ENCODE measurements around the gene RBAK.
"Not testable (repeated sequence)": the region's sequence is repeated elsewhere in the genome, so short reads cannot be mapped to it uniquely, and the experiment has no call there.

Gene RBAK

DNA sequence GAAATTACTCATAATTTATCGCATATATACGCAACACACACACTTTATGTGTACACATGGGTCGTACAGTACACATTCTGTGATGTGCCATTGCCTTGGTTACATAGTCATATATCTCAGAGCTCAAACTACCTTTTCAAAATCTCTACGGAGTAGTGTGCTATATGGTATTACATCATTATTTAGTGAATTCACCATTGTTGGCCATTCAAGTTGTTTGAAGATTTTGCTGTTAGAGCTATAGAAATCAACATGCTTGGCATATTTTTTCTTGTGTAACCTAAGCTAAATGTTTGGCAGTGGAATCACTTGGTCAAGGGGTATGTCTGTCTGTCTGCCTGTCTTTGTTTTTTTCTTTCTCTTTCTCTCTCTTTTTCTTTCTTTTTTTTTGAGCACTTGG is 44.7 kb upstream of the RBAK start:
- DNase-seq (ENCODE audit: low read depth) = no peak
- H3K4me3 ChIP-seq (ENCODE audit: low read depth, low read length) = no peak overlapping the region
- TF ChIP-seq, protein P1, sequence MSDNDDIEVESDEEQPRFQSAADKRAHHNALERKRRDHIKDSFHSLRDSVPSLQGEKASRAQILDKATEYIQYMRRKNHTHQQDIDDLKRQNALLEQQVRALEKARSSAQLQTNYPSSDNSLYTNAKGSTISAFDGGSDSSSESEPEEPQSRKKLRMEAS (IDR thresholded peaks at IDR 0.05; ENCODE audit: low read depth, low read length) = no peak
- TF ChIP-seq, protein P2, sequence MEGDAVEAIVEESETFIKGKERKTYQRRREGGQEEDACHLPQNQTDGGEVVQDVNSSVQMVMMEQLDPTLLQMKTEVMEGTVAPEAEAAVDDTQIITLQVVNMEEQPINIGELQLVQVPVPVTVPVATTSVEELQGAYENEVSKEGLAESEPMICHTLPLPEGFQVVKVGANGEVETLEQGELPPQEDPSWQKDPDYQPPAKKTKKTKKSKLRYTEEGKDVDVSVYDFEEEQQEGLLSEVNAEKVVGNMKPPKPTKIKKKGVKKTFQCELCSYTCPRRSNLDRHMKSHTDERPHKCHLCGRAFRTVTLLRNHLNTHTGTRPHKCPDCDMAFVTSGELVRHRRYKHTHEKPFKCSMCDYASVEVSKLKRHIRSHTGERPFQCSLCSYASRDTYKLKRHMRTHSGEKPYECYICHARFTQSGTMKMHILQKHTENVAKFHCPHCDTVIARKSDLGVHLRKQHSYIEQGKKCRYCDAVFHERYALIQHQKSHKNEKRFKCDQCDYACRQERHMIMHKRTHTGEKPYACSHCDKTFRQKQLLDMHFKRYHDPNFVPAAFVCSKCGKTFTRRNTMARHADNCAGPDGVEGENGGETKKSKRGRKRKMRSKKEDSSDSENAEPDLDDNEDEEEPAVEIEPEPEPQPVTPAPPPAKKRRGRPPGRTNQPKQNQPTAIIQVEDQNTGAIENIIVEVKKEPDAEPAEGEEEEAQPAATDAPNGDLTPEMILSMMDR (IDR thresholded peaks at IDR 0.05; ENCODE audit: low read depth, low read length) = no peak
- no peak for TF ChIP-seq MYC (IDR thresholded peaks at IDR 0.05; ENCODE audit: low read depth, low read length)
- TF ChIP-seq POLR2A (IDR thresholded peaks at IDR 0.05; ENCODE audit: extremely low read depth, insufficient read length) = no peak

DNA sequence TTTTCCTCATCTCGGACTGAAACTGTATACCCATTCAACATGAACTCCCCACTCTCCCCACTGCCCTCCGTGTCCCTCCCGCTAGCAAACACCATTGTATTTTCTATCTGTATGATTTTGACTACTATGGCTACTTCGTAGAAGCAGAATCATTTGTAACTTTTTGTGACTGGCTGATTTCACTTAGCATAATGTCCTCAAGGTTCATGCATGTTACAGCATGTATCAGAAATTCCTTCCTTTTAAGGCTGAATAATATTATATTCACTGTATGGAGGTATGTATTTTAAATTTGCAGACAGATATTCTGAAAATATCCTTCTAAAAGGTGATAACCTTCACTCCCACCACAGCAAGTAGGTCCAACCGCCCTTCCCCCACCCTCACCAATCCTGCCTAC is 43.7 kb upstream of the RBAK start:
- TF ChIP-seq, protein P2 (IDR thresholded peaks at IDR 0.05; ENCODE audit: low read depth, low read length) = no peak
- no peak for TF ChIP-seq POLR2A (IDR thresholded peaks at IDR 0.05; ENCODE audit: extremely low read depth, insufficient read length)
- no peak for TF ChIP-seq MYC (IDR thresholded peaks at IDR 0.05; ENCODE audit: low read depth, low read length)
- TF ChIP-seq, protein P1 (IDR thresholded peaks at IDR 0.05; ENCODE audit: low read depth, low read length) = no peak
- H3K4me3 ChIP-seq (ENCODE audit: low read depth, low read length) = no peak overlapping the region
- DNase-seq (ENCODE audit: low read depth) = no peak

DNA sequence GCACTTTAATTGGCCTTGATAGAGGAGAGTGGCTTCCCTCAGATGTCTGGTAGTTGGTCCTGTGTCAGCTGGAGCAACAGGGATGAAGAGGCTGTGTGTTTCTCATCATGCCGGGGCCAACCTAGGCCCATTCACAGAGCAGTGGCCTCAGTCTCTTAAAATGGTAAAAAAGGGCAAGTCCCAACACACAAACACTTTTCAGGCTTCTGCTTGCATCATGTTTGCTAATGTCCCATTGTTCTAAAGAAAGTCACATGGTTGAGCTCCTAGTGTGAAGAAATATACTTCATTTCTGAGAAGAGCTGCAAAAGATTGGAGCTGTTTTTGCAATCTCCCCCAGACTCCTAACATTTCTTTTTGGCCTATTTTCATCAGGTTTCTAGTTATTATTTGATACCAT is 40.6 kb upstream of the RBAK start:
- DNase-seq (ENCODE audit: low read depth) = no peak
- TF ChIP-seq, protein P1 (IDR thresholded peaks at IDR 0.05; ENCODE audit: low read depth, low read length) = peak; percentile 44
- TF ChIP-seq MYC (IDR thresholded peaks at IDR 0.05; ENCODE audit: low read depth, low read length) = no peak
- no peak overlapping the region for H3K4me3 ChIP-seq (ENCODE audit: low read depth, low read length)

DNA sequence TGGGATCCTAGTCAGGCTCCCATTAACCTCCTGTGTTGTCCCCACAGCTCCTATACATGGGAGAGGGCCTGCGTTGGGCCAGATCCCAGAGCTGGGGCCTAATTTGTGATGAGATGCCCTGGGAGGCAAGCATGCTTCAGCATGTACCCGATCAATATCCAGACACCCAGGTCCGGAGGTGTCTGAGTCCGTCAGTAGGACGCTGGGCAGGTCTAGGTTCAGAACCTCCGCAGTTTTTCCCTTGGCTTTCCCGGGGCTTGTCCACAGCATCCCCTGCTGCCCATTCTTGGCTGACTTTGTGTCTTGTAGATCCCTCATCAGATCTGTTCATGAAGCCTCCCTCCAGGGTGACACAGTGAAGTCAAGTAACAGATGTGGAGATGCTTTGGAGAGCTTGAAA is 32.7 kb upstream of the RBAK start:
- no peak for TF ChIP-seq MYC (IDR thresholded peaks at IDR 0.05; ENCODE audit: low read depth, low read length)
- TF ChIP-seq POLR2A (IDR thresholded peaks at IDR 0.05; ENCODE audit: extremely low read depth, insufficient read length) = no peak
- TF ChIP-seq, protein P2 (IDR thresholded peaks at IDR 0.05; ENCODE audit: low read depth, low read length) = no peak
- TF ChIP-seq, protein P1 (IDR thresholded peaks at IDR 0.05; ENCODE audit: low read depth, low read length) = no peak
- H3K4me3 ChIP-seq (ENCODE audit: low read depth, low read length) = no peak overlapping the region
- no peak for DNase-seq (ENCODE audit: low read depth)

DNA sequence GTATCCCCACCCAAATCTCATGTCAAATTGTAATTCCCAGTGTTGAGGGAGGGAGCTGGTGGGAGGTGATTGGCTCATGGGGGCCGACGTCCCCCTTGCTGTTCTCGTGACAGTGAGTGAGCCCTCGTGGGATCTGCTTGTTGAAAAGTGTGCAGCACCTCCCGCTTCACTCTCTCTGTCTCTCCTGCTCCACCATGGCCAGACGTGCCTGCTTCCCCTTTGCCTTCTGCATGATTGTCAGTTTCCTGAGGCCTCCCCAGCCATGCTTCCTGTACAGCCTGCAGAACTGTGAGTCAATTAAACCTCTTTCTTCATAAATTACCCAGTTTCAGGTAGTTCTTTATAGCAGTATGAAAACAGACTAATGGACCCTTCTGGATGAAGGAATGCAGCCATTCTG is 29.7 kb upstream of the RBAK start:
- not testable (repeated sequence) for H3K4me3 ChIP-seq (ENCODE audit: low read depth, low read length)
- DNase-seq (ENCODE audit: low read depth) = peak; percentile 36

DNA sequence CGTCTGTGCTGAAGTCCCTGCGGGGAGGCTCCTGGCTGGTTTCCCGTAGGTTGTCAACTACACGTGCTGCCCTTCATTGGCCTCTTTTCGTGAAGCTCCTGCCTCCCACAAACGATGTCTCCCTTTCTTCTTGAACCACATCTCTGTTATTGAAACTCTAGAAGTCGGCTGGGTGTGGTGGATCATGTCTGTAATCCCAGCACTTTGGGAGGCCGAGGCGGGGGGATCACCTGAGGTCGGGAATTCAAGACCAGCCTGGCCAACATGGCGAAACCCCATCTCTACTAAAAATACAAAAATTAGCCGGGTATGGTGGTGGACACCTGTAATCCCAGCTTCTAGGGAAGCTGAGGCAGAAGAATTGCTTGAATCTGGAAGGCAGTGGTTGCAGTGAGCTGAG is 28.0 kb upstream of the RBAK start:
- DNase-seq (ENCODE audit: low read depth); H3K4me3 ChIP-seq (ENCODE audit: low read depth, low read length): not testable (repeated sequence)

DNA sequence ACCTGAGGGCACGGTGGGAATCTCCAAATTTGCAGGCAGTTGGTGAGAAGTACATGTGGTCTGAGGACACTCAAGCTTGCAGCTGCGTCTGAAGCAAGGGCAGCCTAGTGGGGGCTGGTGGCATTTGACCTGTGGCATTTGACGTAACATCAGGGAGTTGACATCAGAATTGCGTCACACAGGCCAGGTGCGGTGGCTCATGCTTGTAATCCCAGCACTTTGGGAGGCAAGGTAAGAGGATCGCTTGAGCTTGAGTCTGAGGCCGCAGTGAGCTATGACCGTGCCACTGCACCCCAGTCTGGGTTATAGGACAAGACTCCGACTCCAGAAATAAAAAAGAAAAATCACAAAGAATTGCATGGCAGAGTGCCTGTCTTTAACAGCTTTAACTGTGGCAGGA is 25.6 kb upstream of the RBAK start:
- TF ChIP-seq, protein P1 (IDR thresholded peaks at IDR 0.05; ENCODE audit: low read depth, low read length) = no peak
- TF ChIP-seq MYC (IDR thresholded peaks at IDR 0.05; ENCODE audit: low read depth, low read length) (no peak), POLR2A (IDR thresholded peaks at IDR 0.05; ENCODE audit: extremely low read depth, insufficient read length) (no peak)
- TF ChIP-seq, protein P2 (IDR thresholded peaks at IDR 0.05; ENCODE audit: low read depth, low read length) = no peak
- no peak overlapping the region for H3K4me3 ChIP-seq (ENCODE audit: low read depth, low read length)
- DNase-seq (ENCODE audit: low read depth) = peak; percentile 23

DNA sequence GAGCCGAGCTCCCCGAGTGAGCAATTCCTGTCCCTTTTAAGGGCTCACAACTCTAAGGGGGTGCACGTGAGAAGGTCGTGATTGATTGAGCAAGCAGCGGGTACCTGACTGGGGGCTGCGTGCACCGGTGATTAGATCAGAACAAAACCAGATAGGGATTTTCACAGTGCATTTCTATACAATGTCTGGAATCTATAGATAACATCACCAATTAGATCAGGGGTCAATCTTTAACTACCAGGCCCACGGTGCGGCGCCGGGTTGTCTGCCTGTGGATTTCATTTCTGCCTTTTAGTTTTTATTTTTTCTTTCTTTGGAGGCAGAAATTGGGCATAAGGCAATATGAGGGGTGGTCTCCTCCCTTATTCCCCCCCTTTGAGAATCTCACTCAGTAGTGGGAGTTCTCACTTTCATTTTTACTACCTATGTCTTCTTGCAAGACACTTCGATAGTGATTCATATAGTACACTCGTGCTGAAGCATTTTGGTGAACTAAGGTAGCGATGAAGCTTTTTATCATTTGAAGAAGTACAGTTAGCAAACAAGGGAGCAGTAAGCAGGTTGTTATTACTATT is 24.6 kb upstream of the RBAK start:
- not testable (repeated sequence) for H3K4me3 ChIP-seq (ENCODE audit: low read depth, low read length); DNase-seq (ENCODE audit: low read depth)

DNA sequence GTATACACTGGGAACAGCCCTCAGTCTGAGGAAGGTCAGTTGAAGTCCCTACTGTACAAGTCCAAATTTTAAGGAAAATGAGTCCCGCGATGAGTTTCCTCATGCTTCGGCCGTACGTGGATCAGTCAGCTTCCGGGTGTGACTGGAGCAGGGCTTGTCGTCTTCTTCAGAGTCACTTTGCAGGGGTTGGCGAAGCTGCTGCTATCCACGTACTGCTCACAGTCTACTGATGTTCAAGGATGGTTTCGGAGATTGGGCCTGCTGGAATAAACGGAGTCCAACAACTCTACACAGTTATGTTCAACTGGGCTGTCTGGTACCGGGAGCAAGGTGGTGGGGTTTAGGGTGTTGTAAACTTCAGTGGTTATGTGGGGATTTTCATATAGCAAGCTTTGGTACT is 22.0 kb upstream of the RBAK start:
- not testable (repeated sequence) for DNase-seq (ENCODE audit: low read depth); H3K4me3 ChIP-seq (ENCODE audit: low read depth, low read length)

DNA sequence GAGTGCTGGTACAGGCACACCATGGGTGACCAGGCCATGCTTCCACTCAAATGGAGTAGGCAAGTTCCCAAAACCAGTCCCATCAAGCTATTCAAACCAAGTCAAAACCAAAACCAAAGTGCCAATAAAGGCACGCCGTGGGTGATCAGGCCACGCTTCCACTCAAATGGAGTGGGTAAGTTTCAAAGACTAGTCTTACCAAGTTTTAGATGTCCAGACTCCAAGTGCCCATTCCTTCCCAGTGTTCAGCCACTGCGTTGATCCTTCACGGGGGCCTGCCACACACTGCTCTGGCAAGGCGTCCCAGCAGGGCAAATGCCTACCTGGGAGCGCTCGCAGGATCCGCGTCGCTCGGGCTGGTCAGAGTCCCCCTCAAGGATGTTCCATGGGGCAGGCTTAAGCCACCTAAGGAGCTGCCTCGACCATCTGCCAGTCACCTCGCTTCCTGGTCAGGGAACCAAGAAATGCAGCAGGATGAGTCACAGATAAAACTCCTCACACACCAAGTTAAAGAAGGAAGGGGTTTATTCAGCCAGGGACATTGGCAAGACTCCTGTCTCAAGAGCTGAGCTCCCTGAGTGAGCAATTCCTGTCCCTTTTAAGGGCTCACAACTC is 17.8 kb upstream of the RBAK start:
- DNase-seq (ENCODE audit: low read depth) = peak; percentile 22
- H3K4me3 ChIP-seq (ENCODE audit: low read depth, low read length) = not testable (repeated sequence)

DNA sequence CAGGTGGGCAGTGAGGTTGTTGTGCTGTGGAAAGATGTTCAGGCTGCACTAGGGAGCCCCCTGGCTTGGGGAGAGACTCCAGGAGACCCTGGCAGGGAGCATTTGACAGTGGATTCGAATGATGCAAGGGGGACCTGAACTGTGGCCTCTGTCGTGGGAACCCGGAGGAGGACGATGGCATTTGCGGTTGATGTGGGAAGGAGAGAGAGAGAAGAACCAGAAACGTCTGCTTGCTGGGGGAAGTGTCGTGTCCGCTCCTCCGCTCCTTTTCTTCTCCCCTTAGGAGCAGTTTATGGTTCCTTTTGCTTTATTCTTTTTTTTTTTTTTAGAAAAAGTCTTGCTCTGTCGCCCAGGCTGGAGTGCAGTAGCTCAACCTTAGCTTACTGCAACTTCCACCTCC is 12.5 kb upstream of the RBAK start:
- not testable (repeated sequence) for H3K4me3 ChIP-seq (ENCODE audit: low read depth, low read length)
- peak; percentile 77 for DNase-seq (ENCODE audit: low read depth)

All from NB4 (cell line).